GM18909 (cell line): ENCODE measurements around the gene CPB2.

Experiments used
- ATAC-seq: cut with Tn5 transposase; IDR thresholded peaks from one replicate; pipeline ENCODE4 v1.9.1; 2021; ENCODE audit warnings: mild to moderate bottlenecking; ENCODE audit not compliant: unreplicated experiment, poor library complexity

The CPB2 gene

DNA sequence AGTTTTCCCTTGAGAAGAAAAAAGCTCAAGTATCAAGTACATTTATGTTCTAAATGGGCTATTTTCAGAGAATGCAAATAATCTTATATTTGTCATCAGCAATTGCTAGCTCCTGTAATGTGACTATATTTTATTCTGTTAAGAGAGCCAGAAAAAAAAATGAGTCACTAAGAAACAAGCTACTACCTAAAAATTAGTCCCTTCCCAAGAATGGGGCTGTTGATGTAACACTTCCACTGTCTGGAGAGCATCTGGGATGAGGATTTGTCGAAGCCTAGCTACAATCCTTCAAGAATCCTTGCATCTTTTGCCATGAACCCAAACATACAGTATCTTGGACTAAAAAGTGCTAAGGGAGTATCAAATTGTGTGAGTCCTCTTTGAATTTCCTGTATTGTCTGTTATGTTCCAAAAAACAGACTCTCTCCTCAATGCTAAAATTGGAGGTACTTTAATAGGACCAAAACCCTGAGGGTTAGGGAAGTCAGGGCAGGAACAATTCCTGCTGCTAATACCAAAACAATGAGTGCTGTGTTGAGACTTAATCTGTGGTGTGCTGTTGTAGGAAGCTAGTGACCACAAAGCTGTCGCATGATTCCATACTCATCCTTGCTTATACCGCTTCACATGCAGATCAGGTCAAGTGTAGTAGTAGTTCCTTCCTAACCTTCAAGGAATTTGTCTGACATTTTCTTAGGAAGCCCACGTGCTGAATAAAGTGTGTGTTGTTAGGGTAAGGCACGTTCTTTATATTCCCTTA lies 47.4 kb downstream of the CPB2 start:
- no peak for ATAC-seq

GRCh38 chr13:46053162-46054012 lies 51.4 kb downstream of the CPB2 start:
- ATAC-seq: no peak

DNA sequence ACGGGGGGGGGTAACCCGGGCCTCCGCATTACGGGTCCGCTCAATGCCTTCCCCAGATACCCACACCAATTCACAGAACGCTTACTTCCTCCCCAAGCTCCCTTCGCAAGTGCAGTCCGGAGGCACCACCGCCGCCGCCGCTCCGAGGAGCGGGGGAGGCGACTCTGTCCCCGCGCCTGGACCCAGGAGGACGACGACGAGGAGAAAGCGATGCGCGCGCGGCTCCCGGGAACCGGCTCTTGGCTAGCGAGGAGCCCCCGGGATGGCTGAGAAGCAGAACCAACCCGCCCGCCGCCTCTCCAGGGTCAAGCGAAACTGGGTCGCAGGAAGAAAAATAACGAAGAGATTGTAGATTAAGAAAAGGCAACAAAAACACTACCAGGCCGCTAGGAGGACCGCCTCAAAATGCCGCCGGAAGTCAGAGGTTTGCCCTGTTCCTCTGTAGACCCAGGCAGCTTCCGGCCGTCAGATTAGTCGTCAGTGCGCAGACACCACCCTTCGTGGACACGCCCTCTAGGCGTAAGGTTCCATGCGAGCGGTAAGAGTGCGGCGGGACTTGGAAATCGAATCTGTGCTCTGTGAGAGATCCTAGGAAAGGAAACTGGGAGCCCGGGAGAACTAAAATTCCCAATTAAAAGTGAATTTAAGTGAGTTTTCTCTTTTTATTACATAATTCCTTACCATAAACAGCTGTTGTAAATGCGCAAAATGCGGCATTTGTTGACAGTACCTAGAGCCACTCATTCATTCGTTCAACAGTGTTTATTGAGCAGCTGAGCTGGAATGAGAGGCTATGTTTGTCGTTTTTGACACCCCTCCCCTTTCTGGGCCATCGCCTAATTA lies 52.3 kb downstream of the CPB2 start, which contains the start of gene ZC3H13:
Gene ZC3H13 (minus strand): TSS at position 428 of the 843 bp plus-strand sequence. CDS start 7,239 bp downstream, outside the sequence.
- peak; percentile 99 for ATAC-seq

- ATAC-seq: peak; percentile 3
Measured at GRCh38 chr13:46051968-46052318, 52.9 kb downstream of the CPB2 start.

DNA sequence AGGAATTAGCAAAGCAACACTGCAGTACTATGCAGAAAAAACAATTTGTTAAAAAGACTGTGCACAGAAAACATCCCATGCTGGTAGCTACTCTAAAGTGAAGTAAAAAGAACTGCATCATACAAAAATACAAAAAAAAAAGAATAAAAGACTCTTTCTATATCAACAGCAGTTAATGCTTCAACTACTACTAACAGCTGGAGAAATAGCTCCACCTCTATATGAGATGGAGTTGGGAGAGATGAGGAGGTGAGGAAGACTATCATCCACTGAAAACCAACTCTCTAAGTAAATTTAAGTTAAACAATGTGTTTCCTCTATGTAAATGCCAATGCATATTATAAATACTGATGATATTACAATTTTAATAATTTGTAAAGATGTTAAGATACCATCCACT lies 54.1 kb downstream of the CPB2 start:
- no peak for ATAC-seq

- ATAC-seq: no peak
Measured at GRCh38 chr13:46045424-46045823, 59.4 kb downstream of the CPB2 start.

GRCh38 chr13:46043647-46044046 lies 61.2 kb downstream of the CPB2 start:
- ATAC-seq: no peak

DNA sequence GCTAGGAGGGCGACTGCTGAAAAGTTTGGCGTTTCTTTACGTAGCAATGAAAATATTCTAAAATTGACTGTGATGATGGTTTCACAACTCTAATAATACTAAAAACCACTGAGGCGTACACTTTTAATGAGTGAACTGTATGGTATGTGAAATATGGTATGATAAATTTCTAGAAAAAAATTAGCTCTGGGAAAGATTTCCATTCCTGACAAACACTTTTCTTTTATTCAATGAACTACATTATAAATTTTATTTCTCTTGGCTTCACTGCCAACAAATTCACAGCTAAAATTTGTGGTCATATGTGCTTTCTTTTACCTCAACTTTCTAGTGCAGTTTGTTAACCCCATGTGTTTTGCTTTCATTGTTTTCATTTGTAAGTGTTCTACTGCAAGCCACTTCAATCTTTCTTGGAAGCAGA lies 63.4 kb downstream of the CPB2 start:
- no peak for ATAC-seq

DNA sequence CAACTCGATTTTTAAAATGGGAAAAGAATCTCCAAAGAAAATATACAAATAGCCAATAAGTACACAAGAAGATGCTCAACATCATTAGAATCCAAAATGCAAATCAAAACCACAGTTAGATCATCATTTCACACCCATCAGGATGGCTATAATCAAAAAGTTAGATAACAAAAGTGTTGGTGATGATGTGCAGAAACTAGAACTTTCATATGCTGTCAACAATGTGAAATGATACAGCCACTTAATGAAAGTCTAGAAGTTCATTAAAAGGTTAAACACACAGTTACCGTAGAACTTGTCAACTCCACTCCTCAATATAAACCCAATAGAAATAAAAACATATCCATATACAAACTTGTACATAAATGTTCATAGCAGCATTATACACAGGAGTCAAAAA lies 64.1 kb downstream of the CPB2 start:
- ATAC-seq: no peak

DNA sequence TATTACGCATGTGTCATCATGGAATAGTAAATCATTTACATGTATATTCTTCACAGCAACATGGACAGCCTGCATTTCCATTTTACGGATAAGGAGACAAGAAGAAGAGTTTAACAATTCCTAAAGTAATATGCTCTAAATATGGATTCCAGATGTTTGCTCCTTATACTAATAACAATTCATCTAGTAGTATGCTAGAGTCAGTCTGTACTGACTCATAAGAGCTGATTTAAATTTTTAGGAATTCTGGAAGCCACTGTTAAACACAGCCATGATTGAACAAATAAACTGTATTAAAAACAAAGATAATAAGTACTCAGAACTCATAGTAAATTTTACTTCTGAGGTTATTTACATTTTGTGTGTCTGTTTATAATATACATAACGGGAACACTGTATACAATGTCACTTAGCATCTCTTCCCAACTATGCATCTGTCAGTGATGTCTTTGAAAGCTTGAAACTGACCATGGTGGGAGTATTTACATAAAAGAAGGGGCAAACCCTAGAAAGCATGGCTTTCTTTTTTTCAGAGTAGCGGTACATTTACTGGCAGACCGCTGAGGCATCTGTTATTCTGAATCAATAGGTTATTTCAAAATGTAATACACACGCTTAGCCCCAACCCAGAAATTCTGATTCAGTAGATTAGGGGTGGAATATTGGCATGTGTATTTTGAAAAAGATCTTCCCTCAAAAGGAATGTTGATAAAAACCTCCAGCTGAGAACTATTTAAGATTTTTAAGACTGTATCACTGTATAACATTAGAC lies 65.2 kb downstream of the CPB2 start:
- no peak for ATAC-seq

- ATAC-seq: no peak
Measured at GRCh38 chr13:46038296-46038695, 66.5 kb downstream of the CPB2 start.

DNA sequence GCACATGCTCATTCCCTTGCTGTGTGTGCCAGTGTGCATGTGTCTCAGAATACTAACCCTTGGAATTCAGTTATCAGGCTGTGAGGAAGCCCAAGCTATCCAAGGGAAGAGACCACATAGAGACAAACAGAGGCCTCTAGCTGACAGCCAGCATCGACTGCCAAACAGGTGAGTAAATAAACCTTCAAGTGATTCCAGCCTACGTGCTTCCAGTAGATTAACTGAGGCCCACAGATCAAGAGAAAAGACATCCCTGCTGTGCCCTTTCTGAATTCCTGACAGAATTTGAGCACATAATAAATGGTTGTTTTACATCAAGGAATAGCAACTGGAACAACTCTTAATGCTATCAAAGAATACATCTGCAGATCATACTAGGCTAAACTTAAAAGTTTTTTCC lies 69.8 kb downstream of the CPB2 start:
- ATAC-seq: no peak

DNA sequence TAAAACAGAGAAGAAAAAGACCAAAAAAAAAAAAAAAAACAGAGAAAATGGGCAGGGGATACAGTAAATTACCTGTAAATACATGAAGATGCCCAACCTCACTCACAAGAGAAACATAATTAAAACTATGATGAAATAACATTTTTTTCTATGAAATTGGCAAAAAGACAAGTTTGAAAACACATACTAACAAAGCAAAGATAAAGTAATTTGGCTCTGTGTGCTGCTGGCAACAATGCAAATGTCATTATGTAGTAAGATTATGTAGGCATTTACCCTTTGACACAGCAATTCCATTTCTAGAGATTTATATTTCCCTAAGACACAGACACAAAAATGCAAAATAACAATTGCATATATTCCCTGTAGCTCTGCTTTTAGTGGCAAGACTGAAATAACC lies 72.5 kb downstream of the CPB2 start:
- ATAC-seq: no peak

DNA sequence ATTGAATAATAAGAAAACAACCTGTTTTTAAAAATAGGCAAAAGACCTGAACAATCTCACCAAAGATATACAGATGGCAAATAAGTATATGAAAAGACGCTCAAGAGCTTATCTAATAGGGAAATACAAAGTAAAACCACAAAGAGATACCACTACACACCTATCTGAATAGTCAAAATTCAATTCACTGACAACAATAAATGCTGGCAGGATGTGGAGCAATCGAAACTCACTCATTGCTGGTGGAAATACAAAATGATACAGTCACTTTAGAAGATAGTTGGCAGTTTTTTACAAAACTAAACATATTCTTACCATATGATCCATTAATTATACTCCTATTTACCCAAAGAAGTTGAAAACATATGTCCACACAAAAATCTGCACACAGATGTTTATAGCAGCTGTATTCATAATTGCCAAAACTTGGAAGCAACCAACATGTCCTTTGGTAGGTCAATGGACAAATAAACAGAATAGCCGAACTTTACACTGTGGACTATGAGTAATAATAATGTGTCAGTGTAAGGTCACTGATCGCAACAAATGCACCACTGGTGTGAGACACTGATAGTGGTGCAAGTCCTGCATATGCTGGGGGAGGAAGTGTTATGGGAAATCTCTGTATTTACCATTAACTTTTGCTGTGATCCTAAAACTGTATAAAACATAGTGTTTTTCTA lies 73.1 kb downstream of the CPB2 start:
- no peak for ATAC-seq

DNA sequence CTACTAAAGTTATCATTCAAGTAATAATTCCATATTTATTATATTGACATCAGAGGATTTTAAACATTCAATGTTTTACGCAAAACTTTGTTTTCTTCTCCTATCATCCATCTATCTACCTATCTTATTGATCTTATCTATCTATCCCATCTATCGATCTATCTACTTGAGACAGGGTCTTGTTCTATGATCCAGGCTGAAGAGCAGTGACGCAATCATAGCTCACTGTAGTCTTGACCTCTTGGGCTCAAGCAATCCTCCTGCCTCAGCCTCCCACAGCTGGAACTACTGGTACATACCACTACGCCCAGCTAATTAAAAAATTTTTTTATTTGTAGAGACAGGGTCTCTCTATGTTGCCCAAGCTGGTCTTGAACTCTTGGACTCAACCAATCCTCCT lies 79.7 kb downstream of the CPB2 start:
- ATAC-seq: no peak

DNA sequence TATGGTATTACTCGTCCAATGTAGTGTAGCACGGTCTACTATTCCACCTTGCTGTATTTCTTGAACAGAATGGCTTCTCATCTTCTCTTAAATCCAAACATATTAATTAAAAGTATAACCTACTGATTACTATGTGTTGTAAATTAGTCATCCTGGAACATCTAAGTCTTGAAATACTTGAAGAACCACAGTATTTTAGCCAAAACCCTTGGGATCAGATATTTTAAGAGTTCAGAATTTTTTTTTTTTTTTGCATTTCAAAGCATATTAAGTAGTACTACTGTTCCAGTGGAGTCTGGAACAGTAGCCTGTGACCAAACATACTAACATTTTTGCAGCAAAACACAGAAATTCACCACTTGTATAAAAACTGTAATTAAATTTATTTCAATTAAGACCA lies 82.4 kb downstream of the CPB2 start:
- no peak for ATAC-seq

GRCh38 chr13:46016216-46016615 lies 88.6 kb downstream of the CPB2 start:
- no peak for ATAC-seq

DNA sequence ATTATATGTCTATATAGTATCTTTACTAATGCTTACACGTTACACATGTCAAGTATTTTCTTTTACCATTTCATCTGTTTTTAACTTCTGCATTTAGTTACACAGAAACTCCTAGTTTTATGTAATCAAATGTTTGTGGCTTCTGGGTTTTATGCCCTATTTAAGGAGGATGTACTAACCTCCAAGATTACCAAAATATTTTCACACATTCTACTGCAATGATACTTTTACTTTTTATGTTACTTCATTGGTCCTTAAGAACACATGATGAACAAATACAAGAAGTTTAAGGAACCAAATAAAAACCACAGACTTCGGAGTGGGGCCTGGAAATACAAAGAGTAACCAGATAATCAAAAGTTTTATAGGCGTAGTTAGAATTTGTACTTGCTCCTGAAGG lies 89.5 kb downstream of the CPB2 start:
- ATAC-seq: no peak

DNA sequence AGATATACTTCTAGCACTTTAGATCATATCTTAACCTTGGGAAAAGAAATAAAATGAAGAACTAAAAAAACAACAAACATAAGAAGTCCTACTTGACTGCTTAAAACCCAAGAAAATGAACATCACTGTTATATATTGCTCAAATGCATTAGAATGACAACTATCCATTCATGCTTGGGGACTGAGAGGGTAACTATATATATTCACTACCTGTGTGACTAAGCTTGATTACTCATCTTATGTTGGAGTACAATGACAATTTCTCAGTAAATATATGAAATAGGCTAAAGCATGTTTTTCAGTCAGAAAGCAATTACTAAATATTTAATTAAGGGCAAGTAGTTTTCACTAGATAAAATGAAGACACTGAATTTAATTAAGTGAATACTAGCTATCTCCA lies 92.4 kb downstream of the CPB2 start:
- no peak for ATAC-seq
